Measurements from ENCODE around the gene NUTM2B.
"Not testable (repeated sequence)": the region's sequence is repeated elsewhere in the genome, so short reads cannot be mapped to it uniquely, and the experiment has no call there.

Gene NUTM2B, protein sequence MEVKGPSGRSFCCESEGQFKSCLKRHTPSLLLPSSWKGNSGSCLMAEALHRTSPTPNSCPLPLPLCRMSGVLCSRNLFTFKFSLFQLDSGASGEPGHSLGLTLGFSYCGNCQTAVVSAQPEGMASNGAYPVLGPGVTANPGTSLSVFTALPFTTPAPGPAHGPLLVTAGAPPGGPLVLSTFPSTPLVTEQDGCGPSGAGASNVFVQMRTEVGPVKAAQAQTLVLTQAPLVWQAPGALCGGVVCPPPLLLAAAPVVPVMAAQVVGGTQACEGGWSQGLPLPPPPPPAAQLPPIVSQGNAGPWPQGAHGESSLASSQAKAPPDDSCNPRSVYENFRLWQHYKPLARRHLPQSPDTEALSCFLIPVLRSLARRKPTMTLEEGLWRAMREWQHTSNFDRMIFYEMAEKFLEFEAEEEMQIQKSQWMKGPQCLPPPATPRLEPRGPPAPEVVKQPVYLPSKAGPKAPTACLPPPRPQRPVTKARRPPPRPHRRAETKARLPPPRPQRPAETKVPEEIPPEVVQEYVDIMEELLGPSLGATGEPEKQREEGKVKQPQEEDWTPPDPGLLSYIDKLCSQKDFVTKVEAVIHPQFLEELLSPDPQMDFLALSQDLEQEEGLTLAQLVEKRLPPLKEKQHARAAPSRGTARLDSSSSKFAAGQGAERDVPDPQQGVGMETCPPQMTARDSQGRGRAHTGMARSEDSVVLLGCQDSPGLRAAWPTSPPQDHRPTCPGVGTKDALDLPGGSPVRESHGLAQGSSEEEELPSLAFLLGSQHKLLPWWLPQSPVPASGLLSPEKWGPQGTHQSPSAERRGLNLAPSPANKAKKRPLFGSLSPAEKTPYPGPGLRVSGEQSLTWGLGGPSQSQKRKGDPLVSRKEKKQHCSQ

DNA sequence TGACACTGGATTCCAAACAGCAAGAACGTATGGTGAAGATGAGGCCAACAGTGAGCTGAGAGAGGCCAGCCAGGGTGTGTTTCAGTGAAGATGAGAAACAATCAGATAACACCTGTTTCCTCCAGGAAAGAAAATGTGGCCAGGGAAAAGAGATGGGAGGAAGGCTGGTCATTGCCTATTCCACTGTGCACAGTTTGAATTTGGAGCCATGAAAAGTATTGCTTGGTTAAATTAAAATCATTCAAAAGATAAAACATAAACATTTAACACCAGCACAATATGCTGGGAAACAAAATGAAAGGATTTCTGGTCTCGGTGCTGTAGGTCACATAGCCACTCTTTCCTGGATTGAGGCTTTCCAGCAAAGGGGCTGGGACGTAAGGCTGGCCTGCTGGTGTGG is at the start of gene NUTM2B:
NUTM2B (plus strand) TSS at position 301 of the 400 bp plus-strand sequence. CDS start 383 bp downstream, outside the sequence.
- not testable (repeated sequence) for DNase-seq

DNA sequence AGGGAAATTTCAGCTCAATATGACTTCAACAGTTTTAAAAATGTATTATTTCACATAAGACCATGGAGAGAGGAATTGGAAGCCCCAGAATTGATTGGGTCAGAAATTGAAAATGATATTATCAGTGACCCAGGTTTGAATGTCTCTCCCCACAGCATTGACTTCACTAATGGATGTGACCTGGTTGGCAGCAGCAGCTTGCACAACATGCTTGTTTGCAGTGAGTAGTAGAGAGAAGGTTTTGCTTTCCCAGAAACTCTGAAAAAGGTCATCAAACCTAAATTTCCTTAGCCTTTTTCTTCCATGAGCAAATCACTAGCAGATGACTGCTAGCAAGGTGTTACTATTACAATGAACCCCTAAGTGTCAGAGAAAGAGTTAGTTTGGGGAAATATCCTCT is 39.7 kb upstream of the NUTM2B start:
- DNase-seq, result not testable (repeated sequence)

DNA sequence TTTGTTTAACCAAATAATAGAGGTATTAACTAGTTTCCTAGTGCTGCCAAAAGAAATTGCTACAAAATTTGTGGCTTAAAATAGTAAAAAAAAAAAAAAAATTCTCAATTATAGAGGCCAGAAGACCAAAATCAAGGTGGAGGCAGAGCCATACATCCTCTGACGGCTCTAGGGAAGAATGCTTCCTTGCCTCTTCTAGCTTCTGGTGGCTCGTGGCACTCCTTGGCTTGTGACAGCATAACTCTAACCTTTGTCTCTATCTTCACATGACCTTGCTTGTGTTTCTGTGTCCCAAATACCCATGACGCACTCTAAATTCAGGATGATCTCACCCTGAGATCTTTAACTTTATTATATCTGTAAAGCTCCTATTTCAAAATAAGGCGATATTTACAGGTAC is 38.3 kb upstream of the NUTM2B start:
- DNase-seq, result not testable (repeated sequence)

DNA sequence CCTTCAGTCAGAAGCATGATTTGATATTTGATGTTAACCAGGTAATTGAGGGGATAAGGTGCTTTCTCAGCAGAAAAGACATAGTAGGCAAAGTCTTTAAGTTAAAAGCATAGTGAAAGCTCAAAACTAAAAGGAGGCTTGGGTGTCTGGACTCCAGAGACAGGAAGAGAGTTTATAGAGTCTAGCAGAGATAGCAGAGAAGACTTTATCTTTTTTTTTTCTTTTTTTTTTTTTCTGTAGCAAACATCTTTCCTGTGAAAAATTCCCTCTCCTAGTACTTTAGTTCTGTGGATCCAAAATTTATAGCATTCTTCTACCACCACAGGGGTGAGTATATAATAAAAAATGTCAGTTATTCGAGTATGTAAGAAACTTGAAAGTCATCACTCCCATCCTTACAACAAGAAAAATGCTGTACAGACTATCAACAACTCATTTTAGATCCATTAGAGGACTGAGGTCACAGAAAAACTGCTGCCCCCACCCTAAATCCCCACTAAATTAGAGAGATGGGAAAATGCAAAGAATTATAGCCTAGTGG is 33.7 kb upstream of the NUTM2B start:
- DNase-seq, result not testable (repeated sequence)

DNA sequence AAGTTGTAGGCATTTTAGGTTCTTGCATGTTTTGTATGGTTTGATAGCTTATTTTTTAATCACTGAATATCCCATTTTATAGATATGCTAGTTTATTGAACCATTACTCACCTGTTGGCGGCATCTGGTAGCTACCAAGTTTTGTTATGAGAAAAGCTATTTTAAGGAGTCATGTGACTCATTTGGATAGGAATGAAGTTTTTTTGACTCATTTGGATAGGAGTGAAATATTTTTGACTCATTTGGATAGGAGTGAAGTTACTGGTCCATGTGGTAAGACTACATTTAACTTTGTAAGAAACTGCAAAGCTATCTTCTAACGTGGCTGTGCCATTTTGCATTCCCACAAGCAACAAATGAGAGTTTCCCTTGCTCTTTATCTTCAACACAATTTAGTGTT is 28.1 kb upstream of the NUTM2B start:
- DNase-seq, result not testable (repeated sequence)

DNA sequence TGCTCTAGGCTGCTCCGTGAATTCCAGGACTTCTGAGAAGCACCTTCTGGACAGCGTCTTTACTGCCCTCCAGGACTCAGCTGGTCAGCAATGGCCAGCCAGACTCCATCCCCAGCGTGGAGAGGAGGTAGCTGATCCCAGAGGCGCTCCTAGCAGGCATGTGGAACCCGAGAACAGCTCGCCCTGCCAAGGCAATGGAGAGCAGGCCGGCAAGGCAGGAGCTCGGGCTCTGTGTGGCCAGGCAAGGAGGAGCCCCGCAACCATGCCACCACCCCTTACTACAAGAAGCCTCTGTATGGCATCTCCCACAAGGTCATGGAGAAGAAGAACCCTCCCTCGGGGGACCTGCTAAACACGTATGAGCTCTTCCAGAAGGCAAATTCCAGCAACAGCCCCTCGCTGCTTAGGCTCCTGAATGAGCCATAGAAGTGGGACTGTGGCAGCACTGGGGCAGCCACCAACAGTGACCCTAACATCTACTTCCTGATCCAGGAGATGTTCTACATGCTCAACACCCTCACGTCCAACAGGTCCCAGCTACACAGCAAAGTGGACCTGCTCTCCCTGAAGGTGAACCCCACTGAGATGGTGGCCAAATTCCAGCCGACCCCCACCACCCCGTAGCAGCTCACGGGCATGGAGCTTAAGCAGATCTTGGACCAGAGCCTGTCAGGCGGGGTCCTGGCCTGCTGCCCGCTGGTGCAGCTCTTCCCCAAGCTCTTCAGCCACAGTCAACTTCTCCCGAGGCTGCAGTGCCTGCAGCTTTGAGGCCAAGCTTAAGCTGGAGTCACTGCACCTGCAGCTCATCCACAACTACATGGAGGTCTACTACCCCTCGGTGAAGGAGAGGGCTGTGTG is 19.8 kb upstream of the NUTM2B start:
- DNase-seq, result not testable (repeated sequence)

DNA sequence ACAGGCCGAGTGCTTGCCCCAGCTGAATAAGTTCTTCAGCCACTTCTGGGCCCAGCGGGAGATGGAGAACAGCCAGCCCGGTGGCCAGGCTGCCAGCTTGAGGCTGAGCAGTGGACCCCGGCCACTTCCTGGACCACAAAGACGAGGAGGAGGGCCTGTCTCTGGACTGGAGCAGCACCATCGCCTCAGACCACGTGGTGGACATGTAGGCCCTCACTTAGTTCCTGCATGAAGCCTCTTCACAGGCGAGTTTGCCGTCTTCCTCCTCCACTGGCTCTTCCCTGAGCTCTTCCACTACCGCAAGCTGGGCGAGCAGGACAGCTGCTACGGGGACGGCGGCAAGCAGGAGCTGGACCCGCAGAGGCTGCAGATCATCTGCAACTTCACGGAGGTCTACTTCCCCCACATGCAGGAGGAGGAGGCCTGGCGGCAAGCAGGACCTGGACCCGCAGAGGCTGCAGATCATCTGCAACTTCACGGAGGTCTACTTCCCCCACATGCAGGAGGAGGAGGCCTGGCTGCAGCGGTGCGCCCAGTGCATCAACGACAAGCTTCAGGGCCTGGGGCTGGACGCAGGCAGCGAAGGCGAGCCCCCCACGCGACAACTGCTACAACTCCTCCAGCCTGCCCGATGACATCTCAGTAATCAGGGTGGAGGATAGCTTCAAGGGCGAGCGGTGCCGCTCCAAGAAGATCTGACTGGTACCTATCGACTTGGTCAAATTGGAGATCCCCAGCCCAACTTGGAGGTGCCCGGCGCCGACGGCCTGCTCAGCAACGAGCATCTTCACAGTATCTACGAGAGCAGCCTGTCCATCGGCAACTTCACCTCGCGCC is 18.9 kb upstream of the NUTM2B start:
- DNase-seq, result not testable (repeated sequence)

DNA sequence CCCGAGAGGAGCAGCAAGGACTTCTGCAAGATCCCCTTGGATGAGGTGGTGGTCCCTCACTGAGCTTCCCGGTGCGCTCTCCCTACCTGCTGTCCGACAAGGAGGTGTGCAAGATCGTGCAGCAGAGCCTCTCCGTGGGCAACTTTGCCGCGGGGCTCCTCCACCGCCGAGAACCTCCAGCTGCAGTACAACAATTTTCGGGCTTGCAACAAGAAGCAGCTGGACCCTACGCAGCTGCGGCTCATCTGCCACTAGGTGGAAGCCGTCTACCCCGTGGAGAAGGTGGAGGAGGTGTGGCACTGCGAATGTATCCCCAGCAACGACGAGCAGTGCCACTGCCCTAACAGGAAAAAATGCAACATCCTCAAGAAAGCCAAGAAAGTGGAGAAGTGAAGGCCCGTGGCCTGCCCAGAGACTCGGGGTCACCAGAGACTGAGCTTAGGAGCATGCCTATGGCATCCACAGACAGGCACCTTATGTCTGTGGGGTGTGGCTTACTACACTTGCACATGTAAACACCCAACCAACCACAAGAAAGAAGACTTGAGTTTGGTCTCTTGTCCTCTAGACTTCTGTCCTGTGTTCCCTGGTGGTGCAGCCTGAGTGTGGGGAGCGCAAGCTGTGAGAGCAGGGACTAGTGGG is 17.9 kb upstream of the NUTM2B start:
- DNase-seq, result not testable (repeated sequence)

DNA sequence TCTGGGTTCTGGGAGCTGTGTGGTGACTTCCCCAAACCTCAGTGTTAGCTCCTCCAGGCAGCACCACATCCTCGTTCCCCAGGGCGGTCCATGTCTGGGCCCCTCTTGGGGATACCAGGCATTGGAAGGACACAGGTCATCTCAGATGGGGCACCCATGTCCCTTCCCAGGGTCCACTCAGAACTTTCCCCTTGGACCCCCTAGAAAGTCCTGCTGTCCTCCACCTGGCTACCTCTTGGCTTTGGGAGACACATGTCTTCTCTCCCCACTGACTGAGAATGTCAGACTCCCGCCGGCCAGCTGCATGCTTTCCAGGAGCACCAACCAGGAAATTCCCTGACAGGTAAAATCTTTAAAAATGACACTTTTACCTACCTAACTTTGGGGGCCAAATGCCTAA is 16.4 kb upstream of the NUTM2B start:
- DNase-seq, result not testable (repeated sequence)

DNA sequence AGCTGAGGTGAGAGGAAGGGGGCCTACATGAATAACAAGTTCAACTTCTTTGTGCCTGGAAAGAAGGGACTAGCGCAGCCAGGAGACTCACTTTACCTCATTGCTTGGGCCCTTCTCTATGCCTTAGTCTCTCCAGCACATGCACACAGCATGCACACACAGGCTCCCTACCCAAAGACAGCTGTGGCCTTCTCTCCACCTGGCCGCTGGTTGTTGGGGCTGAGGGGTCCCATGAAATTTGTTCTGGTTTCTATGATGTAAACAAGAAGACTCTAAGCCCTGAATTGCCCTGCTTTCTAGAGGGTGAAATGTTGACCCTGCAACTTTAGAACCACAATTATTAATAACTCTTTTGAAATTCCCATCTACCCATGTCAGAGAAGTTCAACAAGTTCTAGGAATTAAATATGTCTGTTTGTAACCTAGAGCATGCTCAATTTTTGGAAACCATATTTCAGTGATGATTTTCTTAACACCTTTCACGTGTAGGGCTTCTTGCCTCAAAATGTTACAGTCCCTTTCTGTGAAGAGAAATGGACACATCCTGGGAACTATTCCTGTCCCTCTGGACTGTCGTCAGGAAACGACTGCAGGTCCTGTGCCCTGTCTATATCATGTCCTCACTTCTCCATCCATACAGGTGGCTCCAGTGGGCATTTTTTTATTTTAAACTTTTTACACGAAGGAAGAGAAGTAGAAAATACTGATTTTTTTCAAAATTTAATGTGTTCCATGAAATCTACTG is 15.4 kb upstream of the NUTM2B start:
- not testable (repeated sequence) for DNase-seq

DNA sequence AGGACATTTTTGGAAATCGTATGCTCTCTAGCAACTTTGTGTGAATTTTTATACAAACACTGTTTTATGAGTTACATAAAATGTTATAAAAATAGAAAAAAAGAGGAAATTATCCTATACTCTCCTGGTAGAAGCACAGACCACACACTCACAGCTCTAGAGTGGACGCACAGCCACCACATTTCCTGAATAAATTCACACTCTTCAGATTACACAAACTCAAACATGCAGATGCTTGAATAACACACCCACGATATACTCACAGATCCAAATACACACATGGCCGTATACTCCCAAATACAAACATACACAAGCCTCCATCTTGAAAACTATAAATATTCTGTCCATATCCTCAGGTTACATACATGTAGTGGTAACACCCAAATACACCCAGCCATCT is 14.2 kb upstream of the NUTM2B start:
- not testable (repeated sequence) for DNase-seq

DNA sequence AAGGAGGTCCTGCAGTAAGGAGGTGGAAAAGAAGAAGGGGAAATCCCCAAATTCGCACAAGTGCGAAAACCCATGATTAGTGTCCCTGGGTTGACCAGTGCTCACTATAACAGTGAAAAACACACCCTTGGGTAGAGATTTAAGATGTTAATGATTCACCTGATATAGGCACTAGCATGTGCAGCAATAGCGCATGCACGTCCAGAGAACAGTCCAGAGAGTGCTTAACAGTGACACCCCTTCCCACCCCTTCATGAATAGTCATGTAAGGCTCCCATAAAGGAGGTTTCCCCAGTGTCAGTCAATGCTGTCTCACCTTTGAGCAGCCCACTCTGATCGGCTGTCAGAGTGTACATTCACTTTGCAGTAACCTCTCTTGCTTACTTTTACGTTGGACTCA is 6.4 kb upstream of the NUTM2B start:
- DNase-seq, result not testable (repeated sequence)

DNA sequence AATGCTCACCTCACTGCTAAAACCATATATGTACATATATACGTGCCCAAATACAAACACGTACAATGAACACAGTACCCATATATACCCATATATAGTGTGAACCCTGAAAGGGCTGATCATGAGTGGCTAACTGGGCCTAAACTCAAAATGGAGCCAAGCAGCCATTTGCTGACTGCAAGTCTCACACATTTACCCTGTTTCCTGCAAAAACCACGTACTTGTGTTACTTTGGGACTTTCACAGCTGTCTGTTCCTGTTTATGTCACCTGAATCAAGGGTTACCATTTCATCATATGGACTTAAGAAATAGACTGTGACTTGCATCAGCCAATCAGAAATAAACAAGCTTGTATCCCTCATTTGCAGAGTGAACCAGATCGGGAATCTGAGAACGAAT is 5.9 kb upstream of the NUTM2B start:
- not testable (repeated sequence) for DNase-seq

DNA sequence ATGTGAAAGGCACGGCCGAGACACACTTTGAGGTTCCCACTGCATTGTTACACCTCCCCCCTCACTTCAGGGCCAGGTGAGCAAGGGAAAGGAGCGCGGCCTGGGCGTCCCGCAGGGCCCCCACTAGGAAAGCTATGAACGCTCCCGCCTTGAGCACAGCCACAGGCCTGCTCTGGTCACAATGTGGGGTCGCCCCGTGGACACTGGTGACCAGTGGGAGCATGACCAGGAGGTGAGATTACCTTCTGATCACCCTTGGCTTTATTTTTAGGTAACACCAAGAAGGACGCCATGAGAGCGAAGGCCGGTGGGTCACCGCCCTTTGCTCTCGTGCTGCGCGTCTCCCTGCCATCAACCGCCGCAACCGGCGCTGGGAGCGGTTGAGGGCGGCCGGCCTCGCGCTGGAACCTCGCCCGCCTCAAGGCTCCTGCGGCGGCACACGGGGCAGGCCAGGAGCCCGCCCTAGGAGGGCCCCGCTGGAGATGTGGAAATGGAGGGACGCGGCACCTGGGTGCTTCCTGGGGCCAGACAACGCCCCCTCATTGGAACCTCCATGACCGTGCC is 2.6 kb upstream of the NUTM2B start:
- not testable (repeated sequence) for DNase-seq

DNA sequence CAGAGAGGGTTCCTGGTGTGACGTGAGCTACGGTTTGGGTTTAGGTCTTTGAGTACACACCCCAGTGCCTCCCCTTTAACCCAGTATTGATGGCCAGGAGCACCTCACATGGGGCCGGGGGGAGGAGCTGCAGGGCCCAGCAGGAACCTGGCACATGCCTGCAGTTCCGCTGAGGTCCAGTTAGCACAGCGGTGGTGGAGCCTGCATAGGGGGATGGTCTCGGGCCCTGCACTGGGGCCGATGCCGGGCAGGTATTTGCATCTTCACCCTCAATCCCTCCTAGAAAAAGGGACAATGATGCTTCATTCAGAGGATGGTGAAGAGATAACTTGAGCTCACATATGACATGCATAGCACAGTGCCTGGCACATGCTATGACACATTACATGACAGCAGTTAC is 4.0 kb downstream of the NUTM2B start:
- DNase-seq, result not testable (repeated sequence)

DNA sequence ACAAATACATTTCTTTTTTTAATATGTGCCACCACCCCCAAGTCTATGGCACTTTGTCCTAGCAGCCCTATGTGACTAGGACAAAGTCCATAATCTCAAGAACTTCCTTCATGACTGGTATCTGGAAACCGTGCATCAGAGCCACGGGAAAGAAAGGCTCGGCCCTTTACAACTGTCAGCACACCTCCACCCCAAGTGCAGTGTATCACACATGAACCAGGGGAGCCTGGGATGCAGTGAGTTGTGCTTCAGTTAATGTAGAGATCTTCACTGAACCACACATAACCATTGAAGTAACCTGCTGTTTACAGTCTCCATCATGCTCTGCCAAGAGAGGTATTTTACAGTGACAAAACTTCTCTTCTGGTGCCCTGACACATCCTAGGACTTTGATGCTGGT is 11.9 kb downstream of the NUTM2B start:
- DNase-seq, result not testable (repeated sequence)

DNA sequence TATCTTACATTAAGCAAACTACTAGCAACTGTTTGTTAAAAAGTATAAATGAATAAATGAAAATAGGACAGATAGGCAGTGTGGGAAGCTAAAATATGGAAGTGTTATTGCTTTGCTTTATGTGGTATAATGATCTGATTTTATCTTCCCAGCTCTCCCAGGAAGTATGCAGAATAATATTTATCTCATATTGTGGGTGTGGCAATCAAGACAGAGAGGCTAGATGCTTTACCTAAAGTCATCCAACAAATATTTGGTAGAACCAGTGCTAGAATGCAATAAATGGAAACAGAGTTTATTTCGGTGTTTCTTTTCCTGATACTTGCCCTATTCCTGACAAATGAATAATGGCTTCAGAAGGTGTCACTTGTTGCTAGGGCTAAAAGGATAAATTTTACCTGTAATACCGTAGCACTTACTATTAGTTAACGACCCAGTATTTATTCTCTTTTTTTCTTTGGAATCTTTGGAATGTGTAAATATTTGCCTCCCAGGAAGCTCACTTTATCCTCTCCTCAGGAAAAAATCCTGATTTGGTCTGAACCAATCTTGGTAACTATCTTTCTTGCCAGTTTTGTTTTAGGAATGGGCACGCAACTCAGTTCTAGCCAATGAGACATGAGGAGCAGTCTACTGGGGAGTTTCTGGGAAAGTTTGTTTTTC is 14.0 kb downstream of the NUTM2B start:
- not testable (repeated sequence) for DNase-seq

DNA sequence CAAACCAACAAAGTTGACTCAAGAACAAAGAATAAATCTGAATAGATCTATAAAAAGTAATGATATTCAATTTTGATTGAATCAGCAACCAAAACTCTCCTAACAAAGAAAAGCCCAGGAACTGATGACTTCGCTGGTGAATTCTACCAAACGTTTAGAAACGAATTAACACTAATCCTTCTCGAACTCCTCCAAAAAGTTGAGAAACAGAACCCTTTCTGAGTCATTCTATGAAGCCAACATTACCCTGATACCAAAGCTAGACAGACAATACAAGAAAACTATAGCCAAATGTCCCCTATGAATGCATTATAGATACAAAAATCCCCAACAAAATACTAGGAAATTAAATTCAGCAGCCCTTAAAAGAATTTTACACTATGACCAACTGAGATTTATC is 17.0 kb downstream of the NUTM2B start:
- DNase-seq, result not testable (repeated sequence)

DNA sequence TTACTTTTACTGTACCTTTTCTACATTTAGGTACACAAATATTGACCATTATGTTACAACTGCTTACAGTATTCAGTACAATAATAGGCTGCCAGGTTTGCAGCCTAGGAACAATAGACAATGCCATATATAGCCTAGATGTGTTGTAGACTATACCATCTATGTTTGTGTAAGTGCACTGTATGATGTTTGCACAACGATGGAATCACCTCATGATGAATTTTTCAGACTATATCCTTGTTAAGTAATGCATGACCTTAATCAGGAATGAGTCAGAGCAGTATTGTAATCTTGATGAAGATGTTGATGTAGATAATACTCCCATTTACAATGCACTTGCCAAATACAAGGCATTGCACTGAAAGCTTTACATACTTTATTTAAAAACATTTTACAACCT is 23.6 kb downstream of the NUTM2B start:
- not testable (repeated sequence) for DNase-seq

Data from left hindlimb (tissue), 1 donor.